ENCODE measurements around the gene KRT17.

GRCh38 chr17:41633556-41634199 is 9.3 kb upstream of the KRT17 start:
- TF ChIP-seq POLR2A (IDR thresholded peaks at IDR 0.05; ENCODE audit: low read length), result no peak
- no peak for TF ChIP-seq GATA1 (IDR thresholded peaks at IDR 0.05; ENCODE audit: low read depth, low read length)

Data from erythroblast (primary cell).